K562 (cell line): ENCODE measurements around the gene MEIS1. TPM values are rescaled to one million over a fixed set of nuclear protein-coding genes. Genes with fewer than 3 reads are reported as not detected.

Source experiments
- ATAC-seq: fragments of 200-7000 bp; cut with Tn5 transposase; 3 replicates; pipeline ENCODE4 v1.9.1; 2020; ENCODE audit warnings: moderate library complexity
- BruUV-seq: library from RNA; stranded (reverse); fragments of 400-500 nt; replicated peaks from 2 replicates; lab custom pipeline; 2021; lab: Mats Ljungman, UMichigan
- CTCF ChIA-PET: fragments of 300-600 bp; formaldehyde crosslinking; extraction: SDS; loops from one replicate; lab custom pipeline; 2021; ENCODE audit warnings: low intra/inter-chr PET ratio; lab: Yijun Ruan, JAX
- POLR2A ChIA-PET: fragments of 300-600, 350-650 bp; sonication (Branson Sonifier 250); formaldehyde crosslinking; extraction: SDS; loops from one replicate; lab custom pipeline; 2021; ENCODE audit warnings: antibody characterized with exemption, inconsistent platforms; lab: Yijun Ruan, JAX
- DNase-seq, 4 experiments: peaks; one replicate each; pipeline versions ENCODE4 v3.0.0 to v3.0.0-alpha.2; 2011 to 2018; ENCODE audit warnings: low spot score in 3 of 4, mixed read lengths in 3 of 4; ENCODE audit errors: extremely low read depth in 1 of 4
- FAIRE-seq: peaks from 2 replicates; lab custom pipeline; 2011; peaks lifted over from hg19 to GRCh38; lab: Jason Lieb, UNC
- H2AFZ ChIP-seq: 2 replicates; pipeline ENCODE4 v1.6.0; 2011; ENCODE audit warnings: low read depth, low read length, control low read depth, inconsistent platforms
- H3K27ac ChIP-seq: fragments of 200-600 bp; 3 replicates; pipeline ENCODE4 v1.8.0; 2011; ENCODE audit warnings: low read depth, mild to moderate bottlenecking, control low read depth, inconsistent platforms, low read length, moderate library complexity, mixed read lengths; ENCODE audit errors: extremely low read depth
- H3K27me3 ChIP-seq, 2 experiments: fragments of 300-600 bp in 1 of 2; 2 replicates in 1 of 2; 3 replicates in 1 of 2; pipeline versions ENCODE4 v1.6.0 to v1.8.0; 2011; ENCODE audit warnings: inconsistent platforms in 2 of 2, low read length in 2 of 2, mild to moderate bottlenecking in 1 of 2, mixed read lengths in 1 of 2, moderate library complexity in 1 of 2; ENCODE audit not compliant: control insufficient read depth in 2 of 2, insufficient read depth in 2 of 2
- H3K36me3 ChIP-seq: fragments of 300-600 bp; 3 replicates; pipeline ENCODE4 v1.8.0; 2011; ENCODE audit warnings: mild to moderate bottlenecking, low read length, inconsistent platforms; ENCODE audit not compliant: control insufficient read depth, insufficient read depth
- H3K4me1 ChIP-seq, 2 experiments: fragments of 200-600 bp in 1 of 2; replicated peaks in 1 of 2; 2 replicates in 1 of 2; 3 replicates in 1 of 2; pipeline versions ENCODE4 v1.5.1 to v1.8.0; 2011; ENCODE audit warnings: inconsistent platforms in 2 of 2, low read length in 2 of 2, mild to moderate bottlenecking in 1 of 2, mixed read lengths in 1 of 2, moderate library complexity in 1 of 2; ENCODE audit not compliant: control insufficient read depth in 2 of 2, insufficient read depth in 2 of 2
- H3K4me2 ChIP-seq: 2 replicates; pipeline ENCODE4 v1.6.1; 2011; ENCODE audit warnings: low read length, control low read depth, inconsistent platforms, mixed read lengths; ENCODE audit not compliant: insufficient read depth
- H3K4me3 ChIP-seq: fragments of 200-600 bp; sonication (generic), shearing (Covaris generic); 2 replicates; pipeline ENCODE4 v1.5.1; 2016; ENCODE audit warnings: control low read depth, inconsistent platforms
- H3K79me2 ChIP-seq: fragments of 200-600 bp; 3 replicates; pipeline ENCODE4 v1.8.0; 2011; ENCODE audit warnings: low read length, inconsistent platforms; ENCODE audit not compliant: control insufficient read depth, insufficient read depth
- H3K9ac ChIP-seq, 2 experiments: 2 replicates each; pipeline versions ENCODE4 v1.6.0 to v1.6.1; 2011; ENCODE audit warnings: low read depth in 2 of 2, low read length in 2 of 2, control low read depth in 1 of 2, inconsistent platforms in 1 of 2, mild to moderate bottlenecking in 1 of 2, mixed read lengths in 1 of 2; ENCODE audit not compliant: insufficient read depth in 1 of 2
- H3K9me1 ChIP-seq: one replicate; pipeline ENCODE4 v1.6.0; 2011; ENCODE audit warnings: inconsistent platforms, mild to moderate bottlenecking, low read length, moderate library complexity; ENCODE audit not compliant: control insufficient read depth, insufficient read depth
- H3K9me3 ChIP-seq: replicated peaks from 2 replicates; pipeline ENCODE4 v1.5.1; 2011; ENCODE audit warnings: low read depth, low read length, inconsistent platforms; ENCODE audit not compliant: control insufficient read depth, insufficient read depth
- H4K20me1 ChIP-seq: replicated peaks from 2 replicates; pipeline ENCODE4 v1.6.1; 2011; ENCODE audit warnings: low read length, inconsistent platforms, mixed read lengths; ENCODE audit not compliant: control insufficient read depth, insufficient read depth
- BRCA1 ChIP-seq, 2 experiments: fragments of 450-650 bp in 1 of 2; sonication (generic) in 1 of 2; formaldehyde crosslinking in 1 of 2; IDR thresholded peaks; 2 replicates each; pipeline versions ENCODE4 v1.5.0 to v1.6.1; 2017 to 2020; ENCODE audit warnings: mild to moderate bottlenecking in 1 of 2, missing genetic modification reagents in 1 of 2
- CHCHD3 ChIP-seq: fragments of 250-450 bp; sonication (Bioruptor Pico); IDR thresholded peaks from 2 replicates; pipeline ENCODE4 v2.1.2; 2022; ENCODE audit warnings: mild to moderate bottlenecking
- CHD4 ChIP-seq: fragments of 200-600 bp; sonication (generic); IDR thresholded peaks from 3 replicates; pipeline ENCODE4 v1.6.1; 2012; ENCODE audit warnings: low read depth, mild to moderate bottlenecking, mixed read lengths, low read length, inconsistent platforms; ENCODE audit not compliant: insufficient read depth, insufficient replicate concordance, poor library complexity, severe bottlenecking
- DLX4 ChIP-seq: fragments of 250-450 bp; sonication (Bioruptor Pico); IDR thresholded peaks from 2 replicates; pipeline ENCODE4 v1.6.1; 2021; ENCODE audit warnings: mild to moderate bottlenecking
- JUN ChIP-seq, 2 experiments: sonication (generic) in 1 of 2; formaldehyde crosslinking in 1 of 2; IDR thresholded peaks; 2 replicates each; pipeline versions ENCODE4 v1.6.1 to v1.8.0; 2012 to 2022; ENCODE audit warnings: borderline replicate concordance in 2 of 2, mild to moderate bottlenecking in 2 of 2, improper control_type of control experiment in 1 of 2, low read depth in 1 of 2, low read length in 1 of 2, missing genetic modification reagents in 1 of 2
- KDM4B ChIP-seq, 2 experiments: fragments of 450-650 bp in 1 of 2; sonication (generic) in 1 of 2; IDR thresholded peaks; 2 replicates each; pipeline ENCODE4 v1.6.1; 2016 to 2017; ENCODE audit warnings: borderline replicate concordance in 2 of 2, antibody characterized with exemption in 1 of 2, low read depth in 1 of 2, mild to moderate bottlenecking in 1 of 2
- NEUROD1 ChIP-seq: fragments of 150-350 bp; IDR thresholded peaks from 2 replicates; pipeline ENCODE4 v1.6.1; 2014; ENCODE audit warnings: borderline replicate concordance, low read length, low read depth; ENCODE audit not compliant: partially characterized antibody
- NFXL1 ChIP-seq: fragments of 450-650 bp; formaldehyde crosslinking; IDR thresholded peaks from 2 replicates; pipeline ENCODE4 v1.4.0; 2021; ENCODE audit warnings: mild to moderate bottlenecking
- NR4A1 ChIP-seq, 2 experiments: fragments of 250-450 bp in 1 of 2; fragments of 450-650 bp in 1 of 2; sonication (Bioruptor Pico) in 1 of 2; IDR thresholded peaks; 2 replicates each; pipeline versions ENCODE4 v1.4.0 to v1.6.1; 2016 to 2020; ENCODE audit warnings: mild to moderate bottlenecking in 2 of 2, missing compliant biosample characterization in 1 of 2, missing genetic modification characterization in 1 of 2, moderate library complexity in 1 of 2
- RBBP5 ChIP-seq: fragments of 200-600 bp; sonication (generic); IDR thresholded peaks from 2 replicates; pipeline ENCODE4 v1.6.1; 2012; ENCODE audit warnings: borderline replicate concordance, mild to moderate bottlenecking, low read length, control low read depth, inconsistent platforms; ENCODE audit not compliant: insufficient read depth, poor library complexity, severe bottlenecking
- XRCC3 ChIP-seq: fragments of 450-650 bp; IDR thresholded peaks from 2 replicates; pipeline ENCODE4 v1.6.1; 2017; ENCODE audit warnings: mild to moderate bottlenecking, moderate library complexity
- ZNF184 ChIP-seq: sonication (generic); formaldehyde crosslinking; IDR thresholded peaks from 2 replicates; pipeline ENCODE4 v1.5.0; 2020; ENCODE audit warnings: missing genetic modification reagents
- WGBS: fragments of 100-300 bp; shearing (Covaris generic); methylation state at CpG from one replicate; pipeline ENCODE4 v1.1.6; 2016; ENCODE audit warnings: low coverage, mixed read lengths; ENCODE audit not compliant: insufficient coverage; ENCODE audit errors: missing lambda C conversion rate; 5-methylcytosine and 5-hydroxymethylcytosine counted together
- in situ Hi-C: fragments of 300-500 bp; cut with MboI; formaldehyde crosslinking; loops from 4 replicates; pipeline ENCODE4 v1.15.0; 2018; ENCODE audit warnings: inconsistent platforms, mixed read lengths
- intact Hi-C: fragments of 100-400 bp; cut with micrococcal nuclease; formaldehyde crosslinking; loops from 2 replicates; pipeline ENCODE4 v1.14.2; 2022
- polyA plus RNA-seq, 8 experiments: library from polyadenylated mRNA; depleted of rRNA in 4 of 8; stranded (reverse) in 5 of 8; unstranded in 3 of 8; fragments of >200 nt; fragmentation: Nextera tagmentation in 2 of 8; fragmentation: Illumina TruSeq in 1 of 8; extraction: Ambion mirVana in 2 of 8; extraction: Trizol in 1 of 8; gene quantifications; 2 replicates each; pipeline versions ENCODE4 v1.2.1 to v1.2.3, GENCODE V29; 2011 to 2014; ENCODE audit warnings: inconsistent platforms in 1 of 8, missing spikeins in 1 of 8
- total RNA-seq, 7 experiments: library from RNA; depleted of rRNA in 6 of 7; stranded (reverse); fragments of >200 nt in 6 of 7; fragmentation: Illumina TruSeq in 2 of 7; extraction: Trizol in 2 of 7; gene quantifications; 2 replicates each; pipeline versions ENCODE4 v1.2.1 to v1.2.3, GENCODE V29; 2011 to 2021; ENCODE audit warnings: low replicate concordance in 1 of 7

Gene MEIS1
- total and polyA plus RNA-seq, 9 of the 15 experiments (the other 6 are each of a cell fraction or from before 2014, with no cell fraction given): 2.3 to 9.0 (median 5.9) TPM

- Histone ChIP-seq H3K27me3 (no peaks in the 10 kb centered on the region), H3K9me1 (no peaks in the 10 kb centered on the region), H4K20me1 (no peaks in the 10 kb centered on the region), H3K4me1 (peaks cover 0 to 22% of the 10 kb centered on the region in 2 experiments; a peak in 4 of 5 replicates), H3K9me3 (no peaks in the 10 kb centered on the region), H2AFZ (no peak overlapping the region), H3K27ac (no peak overlapping the region), H3K9ac (no peak overlapping the region)
- CTCF ChIA-PET: no interaction called here
- DNase-seq: no peak
- WGBS: 50% methylated on average over 2 of the region's 2 CpGs
- in situ Hi-C loops: no loop called here
- no peak for TF ChIP-seq RBBP5
- no peak for TF ChIP-seq JUN (IDR thresholded peaks at IDR 0.05; ENCODE audit: borderline replicate concordance, low read depth, low read length)
- TF ChIP-seq JUN (CRISPR knock-in tag; IDR thresholded peaks at IDR 0.05; ENCODE audit: borderline replicate concordance): no peak
- no peak for TF ChIP-seq NR4A1 (CRISPR knock-in tag; IDR thresholded peaks at IDR 0.05)
- TF ChIP-seq NR4A1 (tag; IDR thresholded peaks at IDR 0.05): no peak
- no peak for TF ChIP-seq ZNF184 (CRISPR knock-in tag)
- TF ChIP-seq XRCC3: no peak
- TF ChIP-seq NEUROD1: no peak
- TF ChIP-seq BRCA1 (IDR thresholded peaks at IDR 0.05): no peak
- no peak for TF ChIP-seq BRCA1 (CRISPR knock-in tag; IDR thresholded peaks at IDR 0.05)
- no peak for TF ChIP-seq KDM4B (IDR thresholded peaks at IDR 0.05; ENCODE audit: borderline replicate concordance in 2 of 2, low read depth in 1 of 2)
- TF ChIP-seq DLX4: no peak
- no peak for TF ChIP-seq NFXL1
- no peak for TF ChIP-seq CHD4
- TF ChIP-seq CHCHD3: no peak
- TF ChIP-seq, all 486 proteins: peak for 0
- intact Hi-C loops: no loop called here
- H3K4me3 ChIP-seq: no peak overlapping the region
- no peaks in the 10 kb centered on the region for H3K79me2 ChIP-seq
- H3K4me2 ChIP-seq: no peak overlapping the region
- ATAC-seq: no peak
- H3K36me3 ChIP-seq: no peaks in the 10 kb centered on the region
- BruUV-seq: no TSS peak
- no peak for FAIRE-seq
- POLR2A ChIA-PET: no interaction called here
Observed at GRCh38 chr2:66470199-66470598, 35.3 kb downstream of the MEIS1 start.
